ENCODE data around the gene HCK.
A peak's percentile ranks its signal among the peaks of the same experiment; 100 is the strongest.
"Not testable (repeated sequence)": the region's sequence is repeated elsewhere in the genome, so short reads cannot be mapped to it uniquely, and the experiment has no call there.

The HCK gene

GRCh38 chr20:32098786-32099185 lies 46.7 kb downstream of the HCK start:
- no peak for DNase-seq (ENCODE audit: low spot score)

- DNase-seq (ENCODE audit: low spot score) = no peak
These were observed 56.9 kb downstream of the HCK start for GRCh38 chr20:32108814-32109391.

GRCh38 chr20:32109392-32110172 lies 57.5 kb downstream of the HCK start, which contains the start of gene TM9SF4:
Gene TM9SF4 (plus strand): TSS chr20:32109714. CDS start chr20:32109741, 27 bp downstream.
- peak; percentile 91 for DNase-seq (ENCODE audit: low spot score)

GRCh38 chr20:32110173-32110704 lies 58.2 kb downstream of the HCK start:
- DNase-seq (ENCODE audit: low spot score) = no peak

- no peak for DNase-seq (ENCODE audit: low spot score)
These were observed 58.7 kb downstream of the HCK start for GRCh38 chr20:32110727-32111126.

GRCh38 chr20:32111156-32111686 lies 59.2 kb downstream of the HCK start:
- no peak for DNase-seq (ENCODE audit: low spot score)

GRCh38 chr20:32111753-32112152 lies 59.7 kb downstream of the HCK start:
- DNase-seq (ENCODE audit: low spot score) = no peak

- DNase-seq (ENCODE audit: low spot score) = no peak
These were observed 60.8 kb downstream of the HCK start for GRCh38 chr20:32112841-32113240.

- DNase-seq (ENCODE audit: low spot score) = no peak
These were observed 61.7 kb downstream of the HCK start for GRCh38 chr20:32113591-32114260.

- no peak for DNase-seq (ENCODE audit: low spot score)
These were observed 62.4 kb downstream of the HCK start for GRCh38 chr20:32114305-32114960.

GRCh38 chr20:32115211-32115767 lies 63.2 kb downstream of the HCK start:
- no peak for DNase-seq (ENCODE audit: low spot score)

GRCh38 chr20:32116079-32116521 lies 64.1 kb downstream of the HCK start:
- no peak for DNase-seq (ENCODE audit: low spot score)

- not testable (repeated sequence) for DNase-seq (ENCODE audit: low spot score)
These were observed 64.8 kb downstream of the HCK start for GRCh38 chr20:32116796-32117195.

GRCh38 chr20:32118427-32118826 lies 66.4 kb downstream of the HCK start:
- not testable (repeated sequence) for DNase-seq (ENCODE audit: low spot score)

- no peak for DNase-seq (ENCODE audit: low spot score)
These were observed 67.7 kb downstream of the HCK start for GRCh38 chr20:32119734-32120133.

- not testable (repeated sequence) for DNase-seq (ENCODE audit: low spot score)
These were observed 69.9 kb downstream of the HCK start for GRCh38 chr20:32121908-32122307.

GRCh38 chr20:32123088-32123487 lies 71.0 kb downstream of the HCK start:
- DNase-seq (ENCODE audit: low spot score) = no peak

GRCh38 chr20:32124916-32125454 lies 72.9 kb downstream of the HCK start:
- DNase-seq (ENCODE audit: low spot score) = no peak

GRCh38 chr20:32125506-32125905 lies 73.5 kb downstream of the HCK start:
- no peak for DNase-seq (ENCODE audit: low spot score)

GRCh38 chr20:32126919-32127318 lies 74.9 kb downstream of the HCK start:
- DNase-seq (ENCODE audit: low spot score) = no peak

- no peak for DNase-seq (ENCODE audit: low spot score)
These were observed 75.3 kb downstream of the HCK start for GRCh38 chr20:32127347-32127746.

Data from putamen (tissue), 1 donor.